ENCODE results near the gene OR10G7.

OR10G7 gene

GRCh38 chr11:124079631-124080326 is 38.7 kb upstream of the OR10G7 start:
- POLR2A ChIA-PET = no interaction called here
- TF ChIP-seq TARDBP (IDR thresholded peaks at IDR 0.05) = no peak
- no peak for TF ChIP-seq BHLHE40 (IDR thresholded peaks at IDR 0.05; ENCODE audit: borderline replicate concordance)
- no peak for TF ChIP-seq SUZ12 (IDR thresholded peaks at IDR 0.05)
- no peak for TF ChIP-seq LEF1 (IDR thresholded peaks at IDR 0.05; ENCODE audit: borderline replicate concordance)
- TF ChIP-seq, protein P1, sequence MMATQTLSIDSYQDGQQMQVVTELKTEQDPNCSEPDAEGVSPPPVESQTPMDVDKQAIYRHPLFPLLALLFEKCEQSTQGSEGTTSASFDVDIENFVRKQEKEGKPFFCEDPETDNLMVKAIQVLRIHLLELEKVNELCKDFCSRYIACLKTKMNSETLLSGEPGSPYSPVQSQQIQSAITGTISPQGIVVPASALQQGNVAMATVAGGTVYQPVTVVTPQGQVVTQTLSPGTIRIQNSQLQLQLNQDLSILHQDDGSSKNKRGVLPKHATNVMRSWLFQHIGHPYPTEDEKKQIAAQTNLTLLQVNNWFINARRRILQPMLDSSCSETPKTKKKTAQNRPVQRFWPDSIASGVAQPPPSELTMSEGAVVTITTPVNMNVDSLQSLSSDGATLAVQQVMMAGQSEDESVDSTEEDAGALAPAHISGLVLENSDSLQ (IDR thresholded peaks at IDR 0.05) = no peak
- no peak for TF ChIP-seq FOXA1 (IDR thresholded peaks at IDR 0.05)
- no peak for TF ChIP-seq CTBP1 (IDR thresholded peaks at IDR 0.05; ENCODE audit: borderline replicate concordance)
- TF ChIP-seq HDGF (IDR thresholded peaks at IDR 0.05; ENCODE audit: borderline replicate concordance) = no peak
- CTCF ChIA-PET = no interaction called here
- no peak for DNase-seq (ENCODE audit: extremely low spot score)

DNA sequence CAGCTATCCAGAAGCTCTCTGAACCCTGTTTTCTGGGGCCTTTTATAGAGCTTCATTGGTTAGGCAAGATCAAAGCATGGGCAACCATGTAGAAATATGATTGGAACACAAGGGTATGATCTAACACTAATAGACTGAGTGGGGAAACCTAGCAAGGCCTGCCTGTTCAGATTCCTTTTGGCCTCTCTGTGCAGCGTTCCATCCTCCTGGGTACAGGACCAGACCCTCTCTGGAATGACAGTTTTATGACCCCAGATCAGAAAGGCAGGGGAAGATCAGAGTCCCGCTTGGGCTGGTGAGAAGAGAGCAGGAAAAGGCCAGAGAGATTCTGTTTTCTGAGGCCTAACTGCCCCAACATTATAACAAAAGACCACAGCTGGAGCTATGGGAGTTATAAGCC is 37.5 kb upstream of the OR10G7 start:
- CTCF ChIA-PET = no interaction called here
- POLR2A ChIA-PET = no interaction called here
- DNase-seq (ENCODE audit: extremely low spot score) = no peak
- no peak for TF ChIP-seq ZNF384 (IDR thresholded peaks at IDR 0.05)
- TF ChIP-seq SUZ12 (IDR thresholded peaks at IDR 0.05) = no peak
- no peak for TF ChIP-seq TARDBP (IDR thresholded peaks at IDR 0.05)
- TF ChIP-seq FOXA1 (IDR thresholded peaks at IDR 0.05) = no peak
- no peak for TF ChIP-seq FOXM1 (IDR thresholded peaks at IDR 0.05; ENCODE audit: borderline replicate concordance)
- no peak for TF ChIP-seq LEF1 (IDR thresholded peaks at IDR 0.05; ENCODE audit: borderline replicate concordance)
- no peak for TF ChIP-seq CTBP1 (IDR thresholded peaks at IDR 0.05; ENCODE audit: borderline replicate concordance)
- TF ChIP-seq L3MBTL2 (conservative IDR thresholded peaks at IDR 0.05) = no peak
- TF ChIP-seq SP1 (IDR thresholded peaks at IDR 0.05) = no peak
- TF ChIP-seq NFRKB (IDR thresholded peaks at IDR 0.05) = no peak
- no peak for TF ChIP-seq ELF4 (IDR thresholded peaks at IDR 0.05)
- no peak for TF ChIP-seq ARNT (IDR thresholded peaks at IDR 0.05)
- TF ChIP-seq HDGF (IDR thresholded peaks at IDR 0.05; ENCODE audit: borderline replicate concordance) = no peak
- TF ChIP-seq FOXK2 (IDR thresholded peaks at IDR 0.05) = no peak
- no peak for TF ChIP-seq BHLHE40 (IDR thresholded peaks at IDR 0.05; ENCODE audit: borderline replicate concordance)
- TF ChIP-seq, protein P1 (IDR thresholded peaks at IDR 0.05) = no peak

GRCh38 chr11:124077266-124077665 is 36.1 kb upstream of the OR10G7 start:
- ChIA-PET CTCF (interaction anchor here (0.6 kb wide), 1 partner anchor 47 kb away, joined by 3 read pairs; no protein-coding TSS in a partner anchor), POLR2A (no interaction called here)
- no peak for TF ChIP-seq HDGF (IDR thresholded peaks at IDR 0.05; ENCODE audit: borderline replicate concordance)
- TF ChIP-seq FOXM1 (IDR thresholded peaks at IDR 0.05; ENCODE audit: borderline replicate concordance) = no peak
- no peak for TF ChIP-seq SUZ12 (IDR thresholded peaks at IDR 0.05)
- no peak for TF ChIP-seq ELF4 (IDR thresholded peaks at IDR 0.05)
- no peak for TF ChIP-seq SP1 (IDR thresholded peaks at IDR 0.05)
- no peak for TF ChIP-seq NFRKB (IDR thresholded peaks at IDR 0.05)
- TF ChIP-seq ZNF384 (IDR thresholded peaks at IDR 0.05) = no peak
- TF ChIP-seq FOXA1 (IDR thresholded peaks at IDR 0.05) = no peak
- no peak for DNase-seq (ENCODE audit: extremely low spot score)

GRCh38 chr11:124075841-124076651 is 34.9 kb upstream of the OR10G7 start:
- ChIA-PET POLR2A (no interaction called here), CTCF (no interaction called here)
- no peak for DNase-seq (ENCODE audit: extremely low spot score)

GRCh38 chr11:124075492-124075840 is 34.3 kb upstream of the OR10G7 start:
- no peak for TF ChIP-seq ELF4 (IDR thresholded peaks at IDR 0.05)
- no peak for TF ChIP-seq L3MBTL2 (conservative IDR thresholded peaks at IDR 0.05)
- no peak for TF ChIP-seq BHLHE40 (IDR thresholded peaks at IDR 0.05; ENCODE audit: borderline replicate concordance)
- no peak for TF ChIP-seq ZNF384 (IDR thresholded peaks at IDR 0.05)
- TF ChIP-seq, protein P1 (IDR thresholded peaks at IDR 0.05) = no peak
- no peak for TF ChIP-seq FOXA1 (IDR thresholded peaks at IDR 0.05)
- no peak for TF ChIP-seq HDGF (IDR thresholded peaks at IDR 0.05; ENCODE audit: borderline replicate concordance)
- no peak for DNase-seq (ENCODE audit: extremely low spot score)
- ChIA-PET POLR2A (no interaction called here), CTCF (no interaction called here)

More at GRCh38 chr11:124075841-124076651, 34.9 kb upstream of the OR10G7 start:
- TF ChIP-seq LEF1 (IDR thresholded peaks at IDR 0.05; ENCODE audit: borderline replicate concordance) (no peak), SUZ12 (IDR thresholded peaks at IDR 0.05) (no peak), ZNF384 (IDR thresholded peaks at IDR 0.05) (no peak), NFRKB (IDR thresholded peaks at IDR 0.05) (no peak), ELF4 (IDR thresholded peaks at IDR 0.05) (no peak), CTBP1 (IDR thresholded peaks at IDR 0.05; ENCODE audit: borderline replicate concordance) (no peak), L3MBTL2 (conservative IDR thresholded peaks at IDR 0.05) (no peak), TARDBP (IDR thresholded peaks at IDR 0.05) (no peak), HDGF (IDR thresholded peaks at IDR 0.05; ENCODE audit: borderline replicate concordance) (no peak), FOXM1 (IDR thresholded peaks at IDR 0.05; ENCODE audit: borderline replicate concordance) (no peak), FOXK2 (IDR thresholded peaks at IDR 0.05) (no peak), BHLHE40 (IDR thresholded peaks at IDR 0.05; ENCODE audit: borderline replicate concordance) (no peak), ARNT (IDR thresholded peaks at IDR 0.05) (no peak)
- TF ChIP-seq, protein P1 (IDR thresholded peaks at IDR 0.05) = no peak

Data from HEK293T (cell line).